ENCODE data around the gene AGAP1. TPM values are rescaled to one million over a fixed set of nuclear protein-coding genes. Genes with fewer than 3 reads are reported as not detected.

The AGAP1 gene
- total RNA-seq, 1 donor from 2014 or later, result 43.9 TPM

GRCh38 chr2:236082061-236082460 lies 588.2 kb downstream of the AGAP1 start:
- H3K4me3 Mint-ChIP-seq (ENCODE audit: unreplicated experiment), result no peak overlapping the region
- peaks cover 34% of the 10 kb centered on the region for H3K4me1 Mint-ChIP-seq (ENCODE audit: unreplicated experiment)
- no peak for TF ChIP-seq CTCF (IDR thresholded peaks at IDR 0.05; ENCODE audit: unreplicated experiment)
- no peak for DNase-seq (ENCODE audit: low spot score)
- H3K9me3 Mint-ChIP-seq (ENCODE audit: unreplicated experiment), result no peaks in the 10 kb centered on the region
- peaks cover 4% of the 10 kb centered on the region for H3K36me3 Mint-ChIP-seq (ENCODE audit: low read depth, unreplicated experiment)
- no peak overlapping the region for H3K27ac Mint-ChIP-seq (ENCODE audit: unreplicated experiment)
- peaks cover 3% of the 10 kb centered on the region for H3K27me3 Mint-ChIP-seq (ENCODE audit: unreplicated experiment)

- Mint-ChIP-seq H3K4me1 (ENCODE audit: unreplicated experiment) (peaks cover 41% of the 10 kb centered on the region), H3K27ac (ENCODE audit: unreplicated experiment) (no peak overlapping the region), H3K27me3 (ENCODE audit: unreplicated experiment) (peaks cover 3% of the 10 kb centered on the region), H3K36me3 (ENCODE audit: low read depth, unreplicated experiment) (peaks cover 4% of the 10 kb centered on the region), H3K4me3 (ENCODE audit: unreplicated experiment) (no peak overlapping the region), H3K9me3 (ENCODE audit: unreplicated experiment) (no peaks in the 10 kb centered on the region)
- no peak for TF ChIP-seq CTCF (IDR thresholded peaks at IDR 0.05; ENCODE audit: unreplicated experiment)
- no peak for DNase-seq (ENCODE audit: low spot score)
Measured at GRCh38 chr2:236083934-236084333, 590.1 kb downstream of the AGAP1 start.

- Mint-ChIP-seq H3K27me3 (ENCODE audit: unreplicated experiment) (peaks cover 2% of the 10 kb centered on the region), H3K4me3 (ENCODE audit: unreplicated experiment) (no peak overlapping the region), H3K4me1 (ENCODE audit: unreplicated experiment) (peaks cover 43% of the 10 kb centered on the region), H3K36me3 (ENCODE audit: low read depth, unreplicated experiment) (peaks cover under 1% of the 10 kb centered on the region), H3K27ac (ENCODE audit: unreplicated experiment) (no peak overlapping the region), H3K9me3 (ENCODE audit: unreplicated experiment) (no peaks in the 10 kb centered on the region)
- no peak for DNase-seq (ENCODE audit: low spot score)
- TF ChIP-seq CTCF (IDR thresholded peaks at IDR 0.05; ENCODE audit: unreplicated experiment), result no peak
Measured at GRCh38 chr2:236085211-236085610, 591.4 kb downstream of the AGAP1 start.

GRCh38 chr2:236085647-236086046 lies 591.8 kb downstream of the AGAP1 start:
- peak overlapping the region; percentile 8 for H3K27ac Mint-ChIP-seq (ENCODE audit: unreplicated experiment)
- no peaks in the 10 kb centered on the region for H3K9me3 Mint-ChIP-seq (ENCODE audit: unreplicated experiment)
- no peak overlapping the region for H3K4me3 Mint-ChIP-seq (ENCODE audit: unreplicated experiment)
- DNase-seq (ENCODE audit: low spot score), result no peak
- H3K4me1 Mint-ChIP-seq (ENCODE audit: unreplicated experiment), result peaks cover 47% of the 10 kb centered on the region
- TF ChIP-seq CTCF (IDR thresholded peaks at IDR 0.05; ENCODE audit: unreplicated experiment), result no peak
- H3K27me3 Mint-ChIP-seq (ENCODE audit: unreplicated experiment), result peaks cover 2% of the 10 kb centered on the region
- no peaks in the 10 kb centered on the region for H3K36me3 Mint-ChIP-seq (ENCODE audit: low read depth, unreplicated experiment)

- Mint-ChIP-seq H3K36me3 (ENCODE audit: low read depth, unreplicated experiment) (no peaks in the 10 kb centered on the region), H3K27me3 (ENCODE audit: unreplicated experiment) (peaks cover 2% of the 10 kb centered on the region), H3K4me3 (ENCODE audit: unreplicated experiment) (no peak overlapping the region), H3K9me3 (ENCODE audit: unreplicated experiment) (no peaks in the 10 kb centered on the region), H3K4me1 (ENCODE audit: unreplicated experiment) (peaks cover 47% of the 10 kb centered on the region), H3K27ac (ENCODE audit: unreplicated experiment) (peak overlapping the region; percentile 81)
- TF ChIP-seq CTCF (IDR thresholded peaks at IDR 0.05; ENCODE audit: unreplicated experiment), result no peak
- no peak for DNase-seq (ENCODE audit: low spot score)
Measured at GRCh38 chr2:236086403-236086970, 592.6 kb downstream of the AGAP1 start.
